ENCODE data around the gene TSHZ3. TPM values are rescaled to one million over a fixed set of nuclear protein-coding genes. Genes with fewer than 3 reads are reported as not detected.

The TSHZ3 gene
- total and polyA plus RNA-seq, 2 donors, result 24.7 to 25.9 TPM

GRCh38 chr19:31310432-31311133 lies 38.7 kb downstream of the TSHZ3 start:
- no peak overlapping the region for H3K27ac ChIP-seq (ENCODE audit: low read depth)
- DNase-seq (ENCODE audit: extremely low spot score), result no peak

DNA sequence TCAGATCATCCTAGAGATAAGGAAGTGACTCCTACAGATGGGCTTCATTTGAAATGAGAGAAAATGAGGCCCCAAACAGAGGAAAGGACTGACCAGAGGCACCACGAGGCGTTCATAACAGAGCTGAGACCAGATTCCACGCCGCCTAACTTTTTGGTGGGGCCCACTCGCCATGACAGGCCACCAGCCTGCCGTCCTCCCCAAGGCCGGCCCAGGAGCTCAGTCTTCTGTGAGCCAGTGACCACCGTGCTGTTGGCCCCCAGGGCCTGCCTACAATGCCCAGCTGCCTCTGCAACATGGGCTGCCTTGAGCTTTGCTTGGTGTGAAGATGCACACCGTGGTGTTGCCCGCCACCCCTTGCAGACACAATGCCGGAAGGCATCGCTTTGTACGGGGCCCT lies 40.5 kb downstream of the TSHZ3 start:
- 95% methylated on average over 13 of the region's 13 CpGs for WGBS
- H3K36me3 ChIP-seq (ENCODE audit: insufficient read depth), result no peaks in the 10 kb centered on the region
- no peaks in the 10 kb centered on the region for H3K4me1 ChIP-seq (ENCODE audit: insufficient read depth)
- no peak overlapping the region for H3K4me3 ChIP-seq (ENCODE audit: low read depth, low read length)
- DNase-seq (ENCODE audit: extremely low spot score), result no peak
- no peak overlapping the region for H3K27ac ChIP-seq (ENCODE audit: low read depth)

More at GRCh38 chr19:31310432-31311133, 38.7 kb downstream of the TSHZ3 start:
- 90% methylated on average over 4 of the region's 4 CpGs for WGBS
- no peak overlapping the region for H3K4me3 ChIP-seq (ENCODE audit: low read depth, low read length)
- no peaks in the 10 kb centered on the region for H3K4me1 ChIP-seq (ENCODE audit: insufficient read depth)
- no peaks in the 10 kb centered on the region for H3K36me3 ChIP-seq (ENCODE audit: insufficient read depth)

DNA sequence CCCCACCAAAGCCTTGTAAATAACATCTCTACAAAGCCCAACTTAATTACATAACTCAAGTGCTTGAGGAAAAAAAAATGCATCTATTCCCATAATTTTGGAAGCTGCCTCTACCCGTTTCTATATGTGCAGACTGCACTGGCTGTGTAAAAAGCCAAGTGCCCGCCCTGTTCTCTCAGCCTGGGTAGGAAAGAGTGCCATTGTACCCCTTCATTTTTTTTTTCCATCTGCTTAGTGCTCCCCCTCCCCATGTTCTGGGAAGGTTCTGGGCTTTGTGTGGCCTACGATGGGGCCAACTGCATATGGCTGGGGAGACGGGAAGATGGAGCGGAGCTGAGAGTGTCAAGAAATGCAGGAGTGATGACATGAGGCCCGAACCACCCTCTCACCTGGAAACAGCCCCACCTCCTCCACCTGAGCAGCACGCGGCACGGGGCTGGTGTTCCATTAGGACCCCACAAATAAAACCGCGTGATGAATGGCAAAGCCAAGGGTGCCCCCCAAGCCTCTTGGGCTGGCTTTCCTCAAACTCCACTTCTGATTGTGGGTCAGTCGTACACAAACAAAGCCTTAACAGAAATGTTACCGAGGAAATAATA lies 42.1 kb downstream of the TSHZ3 start:
- H3K27ac ChIP-seq (ENCODE audit: low read depth), result no peak overlapping the region
- no peak for DNase-seq (ENCODE audit: extremely low spot score)
- H3K4me1 ChIP-seq (ENCODE audit: insufficient read depth), result no peaks in the 10 kb centered on the region
- 90% methylated on average over 13 of the region's 13 CpGs for WGBS
- no peak overlapping the region for H3K4me3 ChIP-seq (ENCODE audit: low read depth, low read length)
- no peaks in the 10 kb centered on the region for H3K36me3 ChIP-seq (ENCODE audit: insufficient read depth)

DNA sequence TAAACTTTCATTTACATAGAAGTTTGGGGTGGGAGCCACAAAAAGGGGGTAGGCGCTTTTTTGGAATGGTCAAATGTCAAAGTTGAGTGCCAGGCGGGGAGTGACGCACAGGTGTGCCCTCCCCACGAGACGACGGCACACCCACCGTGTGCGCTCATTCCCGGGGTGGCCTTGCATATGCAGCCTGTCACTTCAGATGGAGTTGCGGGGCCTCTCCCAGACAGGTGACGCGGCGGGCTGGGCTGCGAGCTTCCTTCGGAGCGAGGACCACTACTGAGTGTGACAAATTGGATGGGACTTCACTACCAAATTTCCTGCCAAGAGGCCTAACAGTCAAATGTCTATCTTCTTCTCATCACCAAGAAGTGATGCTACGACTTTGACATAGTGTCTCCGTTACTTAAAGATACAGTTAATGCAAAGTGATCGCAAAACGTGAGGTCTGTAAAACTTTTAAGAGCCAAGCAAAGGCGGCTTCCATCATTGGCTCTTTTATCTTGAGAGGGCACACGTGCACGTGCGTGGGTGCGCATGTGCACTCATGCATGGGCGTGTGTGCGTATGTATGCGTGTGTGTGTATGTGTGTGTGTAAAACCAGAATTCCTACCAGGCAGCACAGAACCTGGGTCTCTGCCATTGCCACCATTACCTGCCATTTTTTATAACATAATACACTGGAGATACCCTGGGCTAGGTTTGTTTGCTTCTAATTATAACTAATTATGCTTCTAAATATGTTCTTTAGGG lies 43.1 kb downstream of the TSHZ3 start:
- H3K27ac ChIP-seq (ENCODE audit: low read depth), result no peak overlapping the region
- WGBS, result 88% methylated on average over 28 of the region's 28 CpGs
- H3K4me3 ChIP-seq (ENCODE audit: low read depth, low read length), result no peak overlapping the region
- no peaks in the 10 kb centered on the region for H3K36me3 ChIP-seq (ENCODE audit: insufficient read depth)
- no peak for DNase-seq (ENCODE audit: extremely low spot score)
- H3K4me1 ChIP-seq (ENCODE audit: insufficient read depth), result no peaks in the 10 kb centered on the region

DNA sequence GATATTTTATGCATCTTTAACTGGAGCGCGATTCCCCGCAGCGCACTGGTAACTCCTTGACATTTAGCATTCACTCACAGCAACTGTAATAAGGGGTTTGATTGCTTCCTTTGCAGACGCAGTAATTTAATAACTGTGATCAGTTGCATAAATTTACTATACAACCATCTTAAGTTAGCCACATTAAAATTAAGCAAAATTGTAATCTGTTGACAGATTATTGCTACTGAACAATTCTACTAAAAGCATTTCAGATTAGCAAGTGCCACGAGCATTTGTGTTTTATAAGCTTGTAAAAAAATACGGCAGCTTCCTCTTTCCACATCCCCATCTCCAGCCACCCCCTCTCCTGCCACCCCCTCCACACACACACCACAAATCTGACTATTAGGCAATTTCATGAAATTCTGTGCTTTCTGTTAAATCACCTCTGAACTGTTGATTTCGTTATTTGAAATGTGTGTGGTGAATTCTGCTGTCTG lies 44.4 kb downstream of the TSHZ3 start:
- no peak for DNase-seq (ENCODE audit: extremely low spot score)

DNA sequence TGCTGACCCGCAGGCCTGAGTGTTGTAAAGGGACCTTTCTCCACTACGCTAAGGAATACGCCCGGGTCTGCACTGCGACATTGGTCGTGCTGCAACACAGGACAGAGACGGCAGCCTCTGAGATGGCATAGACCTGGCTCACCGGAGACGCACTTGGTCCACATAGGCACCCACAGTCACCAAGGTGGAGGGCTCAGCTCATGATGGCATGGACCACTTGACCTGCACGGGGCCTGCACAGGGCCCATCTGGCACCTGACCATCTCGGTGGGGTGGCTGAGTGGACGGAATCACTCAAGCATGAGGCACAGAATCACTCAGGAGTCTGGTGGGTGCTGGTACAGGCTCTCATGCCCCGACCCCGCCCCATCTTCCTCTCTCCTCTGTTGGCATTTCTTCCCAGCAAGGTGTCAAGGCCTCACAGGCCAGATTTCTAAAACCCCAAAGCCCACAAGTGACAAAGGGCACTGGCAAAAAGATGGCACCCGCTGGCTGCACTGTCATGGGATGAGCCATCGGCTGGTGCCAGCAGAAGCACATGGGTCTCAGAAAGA lies 45.9 kb downstream of the TSHZ3 start:
- Histone ChIP-seq H3K27ac (ENCODE audit: low read depth) (no peak overlapping the region), H3K36me3 (ENCODE audit: insufficient read depth) (no peaks in the 10 kb centered on the region), H3K4me3 (ENCODE audit: low read depth, low read length) (no peak overlapping the region), H3K4me1 (ENCODE audit: insufficient read depth) (no peaks in the 10 kb centered on the region)
- WGBS, result 96% methylated on average over 16 of the region's 16 CpGs
- DNase-seq (ENCODE audit: extremely low spot score), result no peak

More for the DNA sequence above, 44.4 kb downstream of the TSHZ3 start:
- 66% methylated on average over 8 of the region's 8 CpGs for WGBS
- Histone ChIP-seq H3K27ac (ENCODE audit: low read depth) (no peak overlapping the region), H3K36me3 (ENCODE audit: insufficient read depth) (no peaks in the 10 kb centered on the region), H3K4me3 (ENCODE audit: low read depth, low read length) (no peak overlapping the region), H3K4me1 (ENCODE audit: insufficient read depth) (no peaks in the 10 kb centered on the region)

- no peak for DNase-seq (ENCODE audit: extremely low spot score)
- WGBS, result 85% methylated on average over 15 of the region's 15 CpGs
- H3K4me3 ChIP-seq (ENCODE audit: low read depth, low read length), result no peak overlapping the region
- H3K27ac ChIP-seq (ENCODE audit: low read depth), result no peak overlapping the region
- H3K4me1 ChIP-seq (ENCODE audit: insufficient read depth), result no peaks in the 10 kb centered on the region
- H3K36me3 ChIP-seq (ENCODE audit: insufficient read depth), result no peaks in the 10 kb centered on the region
Observed at GRCh38 chr19:31301306-31301980, 47.8 kb downstream of the TSHZ3 start.

GRCh38 chr19:31300422-31300821 lies 48.8 kb downstream of the TSHZ3 start:
- no peaks in the 10 kb centered on the region for H3K36me3 ChIP-seq (ENCODE audit: insufficient read depth)
- no peak overlapping the region for H3K4me3 ChIP-seq (ENCODE audit: low read depth, low read length)
- H3K27ac ChIP-seq (ENCODE audit: low read depth), result no peak overlapping the region
- no peak for DNase-seq (ENCODE audit: extremely low spot score)
- no peaks in the 10 kb centered on the region for H3K4me1 ChIP-seq (ENCODE audit: insufficient read depth)
- 71% methylated on average over 6 of the region's 6 CpGs for WGBS

DNA sequence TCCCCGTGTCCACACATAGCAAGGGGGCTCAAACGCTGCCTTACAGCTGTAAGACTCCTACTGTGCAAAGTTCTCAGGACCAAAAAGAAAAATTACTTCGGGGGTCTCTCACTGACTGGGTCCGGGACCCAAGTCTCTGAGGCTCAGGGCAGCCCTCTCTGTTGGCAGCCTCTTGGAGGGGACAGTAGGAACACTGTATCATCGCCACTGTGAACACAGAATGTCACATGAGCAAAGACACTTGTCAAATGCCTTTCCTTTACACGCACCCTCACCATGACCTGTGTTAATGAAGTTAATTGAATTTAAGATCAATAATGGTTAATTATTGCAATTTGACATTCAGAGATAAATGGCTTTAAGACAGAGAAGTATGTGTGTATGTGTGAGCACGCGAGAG lies 49.6 kb downstream of the TSHZ3 start:
- H3K36me3 ChIP-seq (ENCODE audit: insufficient read depth), result no peaks in the 10 kb centered on the region
- H3K4me1 ChIP-seq (ENCODE audit: insufficient read depth), result no peaks in the 10 kb centered on the region
- H3K4me3 ChIP-seq (ENCODE audit: low read depth, low read length), result no peak overlapping the region
- DNase-seq (ENCODE audit: extremely low spot score), result no peak
- no peak overlapping the region for H3K27ac ChIP-seq (ENCODE audit: low read depth)
- 92% methylated on average over 8 of the region's 8 CpGs for WGBS

- WGBS, result 84% methylated on average over 5 of the region's 5 CpGs
- DNase-seq (ENCODE audit: extremely low spot score), result no peak
- Histone ChIP-seq H3K4me1 (ENCODE audit: insufficient read depth) (no peaks in the 10 kb centered on the region), H3K36me3 (ENCODE audit: insufficient read depth) (no peaks in the 10 kb centered on the region), H3K4me3 (ENCODE audit: low read depth, low read length) (no peak overlapping the region), H3K27ac (ENCODE audit: low read depth) (no peak overlapping the region)
Observed at GRCh38 chr19:31297991-31298390, 51.2 kb downstream of the TSHZ3 start.

DNA sequence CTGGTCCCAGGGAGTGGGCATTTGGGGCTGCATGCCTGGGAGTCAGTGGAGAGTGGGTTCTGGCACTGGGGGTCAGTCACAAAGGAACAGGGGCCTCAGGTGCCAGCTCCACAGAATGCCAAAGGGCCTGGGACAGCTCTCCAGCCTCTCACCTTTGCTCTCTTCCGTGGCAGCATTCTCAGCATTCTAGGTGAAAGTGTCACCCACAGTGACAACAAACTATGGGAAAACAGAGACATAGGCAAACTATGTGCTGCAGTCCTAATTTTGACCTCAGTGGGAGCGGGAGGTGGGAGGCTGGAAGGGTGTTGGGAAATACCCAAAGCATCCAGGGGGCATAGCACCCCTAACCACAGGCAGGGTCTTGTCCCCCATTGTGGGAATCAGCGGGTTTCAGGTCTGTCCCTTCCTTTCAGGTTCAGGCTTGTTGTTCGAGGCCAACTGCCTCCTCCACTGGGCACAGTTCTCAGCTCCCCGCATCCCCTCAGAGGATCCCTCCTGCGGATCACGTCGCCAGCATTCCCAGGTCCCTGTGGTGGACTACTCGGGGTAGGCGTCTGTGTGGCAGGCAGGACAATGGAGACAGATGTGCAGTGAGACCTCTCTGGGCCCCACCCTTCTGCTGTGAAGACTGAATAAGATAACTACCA lies 52.4 kb downstream of the TSHZ3 start:
- Histone ChIP-seq H3K4me3 (ENCODE audit: low read depth, low read length) (no peak overlapping the region), H3K4me1 (ENCODE audit: insufficient read depth) (no peaks in the 10 kb centered on the region), H3K27ac (ENCODE audit: low read depth) (no peak overlapping the region), H3K36me3 (ENCODE audit: insufficient read depth) (no peaks in the 10 kb centered on the region)
- no peak for DNase-seq (ENCODE audit: extremely low spot score)
- WGBS, result 86% methylated on average over 10 of the region's 10 CpGs

GRCh38 chr19:31294189-31294588 lies 55.0 kb downstream of the TSHZ3 start:
- Histone ChIP-seq H3K36me3 (ENCODE audit: insufficient read depth) (no peaks in the 10 kb centered on the region), H3K27ac (ENCODE audit: low read depth) (no peak overlapping the region), H3K4me1 (ENCODE audit: insufficient read depth) (no peaks in the 10 kb centered on the region), H3K4me3 (ENCODE audit: low read depth, low read length) (no peak overlapping the region)
- DNase-seq (ENCODE audit: extremely low spot score), result no peak
- 97% methylated on average over 2 of the region's 2 CpGs for WGBS

DNA sequence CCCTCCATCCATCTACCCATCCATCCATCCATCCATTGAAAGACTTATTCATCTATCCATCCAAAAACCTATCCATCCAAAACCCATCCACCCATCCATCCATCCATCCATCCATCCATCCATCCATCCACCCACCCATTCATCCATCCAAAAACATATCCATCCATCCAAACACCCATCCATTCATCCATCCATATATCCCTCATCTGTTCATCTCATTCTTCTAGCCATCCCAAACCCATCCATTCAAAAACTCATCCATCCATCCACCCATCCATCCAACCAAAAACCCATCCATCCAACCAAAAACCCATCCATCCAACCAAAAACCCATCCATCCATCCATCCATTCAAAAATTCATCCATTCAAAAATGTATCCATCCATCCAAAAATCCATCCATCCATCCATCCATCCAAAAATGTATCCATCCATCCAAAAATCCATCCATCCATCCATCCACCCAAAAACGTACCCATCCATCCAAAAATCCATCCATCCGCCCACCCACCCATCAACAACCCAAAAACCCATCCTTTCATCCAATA lies 56.5 kb downstream of the TSHZ3 start:
- DNase-seq (ENCODE audit: extremely low spot score), result no peak
- Histone ChIP-seq H3K36me3 (ENCODE audit: insufficient read depth) (no peaks in the 10 kb centered on the region), H3K4me3 (ENCODE audit: low read depth, low read length) (no peak overlapping the region), H3K4me1 (ENCODE audit: insufficient read depth) (no peaks in the 10 kb centered on the region), H3K27ac (ENCODE audit: low read depth) (no peak overlapping the region)
- WGBS, result 96% methylated on average over 2 of the region's 2 CpGs

Data from urinary bladder (tissue), 4 donors.